SK-N-SH treated with all-trans-retinoic acid at 6 μM for 48 hours (cell line): ENCODE results near the gene ZEB1.

Experiments
- ATAC-seq: fragments of 200-7000 bp; cut with Tn5 transposase; 3 replicates; pipeline ENCODE4 v1.9.1; 2020; ENCODE audit warnings: mild to moderate bottlenecking, moderate library complexity
- ARNTL ChIP-seq: fragments of 450-650 bp; formaldehyde crosslinking; IDR thresholded peaks from 2 replicates; pipeline ENCODE4 v1.5.0; 2020; ENCODE audit warnings: low read depth, mild to moderate bottlenecking, moderate library complexity, borderline replicate concordance
- BACH2 ChIP-seq: fragments of 250-450 bp; sonication (Bioruptor Pico); IDR thresholded peaks from 2 replicates; pipeline ENCODE4 v1.9.0; 2021; ENCODE audit warnings: mild to moderate bottlenecking, borderline replicate concordance
- CSDC2 ChIP-seq: fragments of 250-450 bp; sonication (Bioruptor Pico); IDR thresholded peaks from 2 replicates; pipeline ENCODE4 v1.5.0; 2020; ENCODE audit warnings: mild to moderate bottlenecking, moderate library complexity
- ESRRG ChIP-seq: fragments of 250-450 bp; sonication (Bioruptor Pico); IDR thresholded peaks from 2 replicates; pipeline ENCODE4 v1.6.1; 2021; ENCODE audit warnings: mild to moderate bottlenecking
- GLIS3 ChIP-seq: fragments of 250-450 bp; sonication (Bioruptor Pico); IDR thresholded peaks from 2 replicates; pipeline ENCODE4 v1.5.0; 2020; ENCODE audit warnings: mild to moderate bottlenecking, moderate library complexity
- ISL1 ChIP-seq: fragments of 250-450 bp; sonication (Bioruptor Pico); IDR thresholded peaks from 2 replicates; pipeline ENCODE4 v2.1.2; 2022; ENCODE audit warnings: mild to moderate bottlenecking, moderate library complexity
- OSR1 ChIP-seq: fragments of 250-450 bp; sonication (Bioruptor Pico); IDR thresholded peaks from 2 replicates; pipeline ENCODE4 v1.8.0; 2022; ENCODE audit warnings: moderate library complexity, mild to moderate bottlenecking, inconsistent platforms
- PATZ1 ChIP-seq: fragments of 250-450 bp; sonication (Bioruptor Pico); IDR thresholded peaks from 2 replicates; pipeline ENCODE4 v1.8.0; 2020; ENCODE audit warnings: mild to moderate bottlenecking, moderate library complexity, borderline replicate concordance
- PPARA ChIP-seq: fragments of 250-450 bp; sonication (Bioruptor Pico); IDR thresholded peaks from 2 replicates; pipeline ENCODE4 v1.5.0; 2020; ENCODE audit warnings: mild to moderate bottlenecking, borderline replicate concordance
- RARB ChIP-seq: fragments of 250-450 bp; sonication (Bioruptor Pico); IDR thresholded peaks from 2 replicates; pipeline ENCODE4 v1.8.0; 2021; ENCODE audit warnings: mild to moderate bottlenecking, moderate library complexity
- SNAI2 ChIP-seq: fragments of 250-450 bp; sonication (Bioruptor Pico); IDR thresholded peaks from 2 replicates; pipeline ENCODE4 v1.5.0; 2020; ENCODE audit warnings: mild to moderate bottlenecking, moderate library complexity
- TCF4 ChIP-seq: fragments of 250-450 bp; sonication (Bioruptor Pico); IDR thresholded peaks from 2 replicates; pipeline ENCODE4 v1.8.0; 2021; ENCODE audit warnings: mild to moderate bottlenecking, moderate library complexity, borderline replicate concordance
- TOX ChIP-seq: fragments of 250-450 bp; sonication (Bioruptor Pico); IDR thresholded peaks from 2 replicates; pipeline ENCODE4 v1.8.0; 2021; ENCODE audit warnings: mild to moderate bottlenecking, moderate library complexity, borderline replicate concordance
- ZC3H10 ChIP-seq: fragments of 250-450 bp; sonication (Bioruptor Pico); IDR thresholded peaks from 2 replicates; pipeline ENCODE4 v1.5.1; 2021; ENCODE audit warnings: mild to moderate bottlenecking, moderate library complexity
- ZFP3 ChIP-seq: fragments of 250-450 bp; sonication (Bioruptor Pico); IDR thresholded peaks from 2 replicates; pipeline ENCODE4 v1.5.0; 2020; ENCODE audit warnings: mild to moderate bottlenecking, moderate library complexity
- ZFP30 ChIP-seq: fragments of 450-650 bp; formaldehyde crosslinking; IDR thresholded peaks from 2 replicates; pipeline ENCODE4 v1.5.0; 2022; ENCODE audit warnings: mild to moderate bottlenecking, moderate library complexity
- ZNF565 ChIP-seq: fragments of 450-650 bp; formaldehyde crosslinking; conservative IDR thresholded peaks from 2 replicates; pipeline ENCODE4 v1.5.0; 2020; ENCODE audit warnings: low read depth, mild to moderate bottlenecking, moderate library complexity
- TF ChIP-seq, protein P1 (sequence below): fragments of 250-450 bp; sonication (Bioruptor Pico); IDR thresholded peaks from 2 replicates; pipeline ENCODE4 v1.5.1; 2021; ENCODE audit warnings: mild to moderate bottlenecking, moderate library complexity
- TF ChIP-seq, protein P2 (sequence below): fragments of 250-450 bp; sonication (Bioruptor Pico); IDR thresholded peaks from 2 replicates; pipeline ENCODE4 v1.5.1; 2020; ENCODE audit warnings: low read depth, mild to moderate bottlenecking, moderate library complexity
- TF ChIP-seq, protein P3 (sequence below): fragments of 250-450 bp; sonication (Bioruptor Pico); IDR thresholded peaks from 2 replicates; pipeline ENCODE4 v1.8.0; 2021; ENCODE audit warnings: low read depth, mild to moderate bottlenecking, moderate library complexity, borderline replicate concordance

The ZEB1 gene

GRCh38 chr10:31574577-31574976, 255.6 kb downstream of the ZEB1 start:
- TF ChIP-seq, protein P1, sequence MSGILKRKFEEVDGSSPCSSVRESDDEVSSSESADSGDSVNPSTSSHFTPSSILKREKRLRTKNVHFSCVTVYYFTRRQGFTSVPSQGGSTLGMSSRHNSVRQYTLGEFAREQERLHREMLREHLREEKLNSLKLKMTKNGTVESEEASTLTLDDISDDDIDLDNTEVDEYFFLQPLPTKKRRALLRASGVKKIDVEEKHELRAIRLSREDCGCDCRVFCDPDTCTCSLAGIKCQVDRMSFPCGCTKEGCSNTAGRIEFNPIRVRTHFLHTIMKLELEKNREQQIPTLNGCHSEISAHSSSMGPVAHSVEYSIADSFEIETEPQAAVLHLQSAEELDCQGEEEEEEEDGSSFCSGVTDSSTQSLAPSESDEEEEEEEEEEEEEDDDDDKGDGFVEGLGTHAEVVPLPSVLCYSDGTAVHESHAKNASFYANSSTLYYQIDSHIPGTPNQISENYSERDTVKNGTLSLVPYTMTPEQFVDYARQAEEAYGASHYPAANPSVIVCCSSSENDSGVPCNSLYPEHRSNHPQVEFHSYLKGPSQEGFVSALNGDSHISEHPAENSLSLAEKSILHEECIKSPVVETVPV, result no peak
- TF ChIP-seq ARNTL (CRISPR knock-in tag), result no peak
- TF ChIP-seq, protein P2, sequence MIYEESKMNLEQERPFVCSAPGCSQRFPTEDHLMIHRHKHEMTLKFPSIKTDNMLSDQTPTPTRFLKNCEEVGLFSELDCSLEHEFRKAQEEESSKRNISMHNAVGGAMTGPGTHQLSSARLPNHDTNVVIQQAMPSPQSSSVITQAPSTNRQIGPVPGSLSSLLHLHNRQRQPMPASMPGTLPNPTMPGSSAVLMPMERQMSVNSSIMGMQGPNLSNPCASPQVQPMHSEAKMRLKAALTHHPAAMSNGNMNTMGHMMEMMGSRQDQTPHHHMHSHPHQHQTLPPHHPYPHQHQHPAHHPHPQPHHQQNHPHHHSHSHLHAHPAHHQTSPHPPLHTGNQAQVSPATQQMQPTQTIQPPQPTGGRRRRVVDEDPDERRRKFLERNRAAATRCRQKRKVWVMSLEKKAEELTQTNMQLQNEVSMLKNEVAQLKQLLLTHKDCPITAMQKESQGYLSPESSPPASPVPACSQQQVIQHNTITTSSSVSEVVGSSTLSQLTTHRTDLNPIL (CRISPR knock-in tag), result no peak
- no peak for TF ChIP-seq PATZ1 (CRISPR knock-in tag)
- TF ChIP-seq BACH2 (CRISPR knock-in tag), result no peak
- no peak for TF ChIP-seq ZFP30 (CRISPR knock-in tag)
- TF ChIP-seq ESRRG (CRISPR knock-in tag), result no peak
- TF ChIP-seq PPARA (CRISPR knock-in tag), result no peak
- no peak for TF ChIP-seq ZFP3
- TF ChIP-seq, protein P3, sequence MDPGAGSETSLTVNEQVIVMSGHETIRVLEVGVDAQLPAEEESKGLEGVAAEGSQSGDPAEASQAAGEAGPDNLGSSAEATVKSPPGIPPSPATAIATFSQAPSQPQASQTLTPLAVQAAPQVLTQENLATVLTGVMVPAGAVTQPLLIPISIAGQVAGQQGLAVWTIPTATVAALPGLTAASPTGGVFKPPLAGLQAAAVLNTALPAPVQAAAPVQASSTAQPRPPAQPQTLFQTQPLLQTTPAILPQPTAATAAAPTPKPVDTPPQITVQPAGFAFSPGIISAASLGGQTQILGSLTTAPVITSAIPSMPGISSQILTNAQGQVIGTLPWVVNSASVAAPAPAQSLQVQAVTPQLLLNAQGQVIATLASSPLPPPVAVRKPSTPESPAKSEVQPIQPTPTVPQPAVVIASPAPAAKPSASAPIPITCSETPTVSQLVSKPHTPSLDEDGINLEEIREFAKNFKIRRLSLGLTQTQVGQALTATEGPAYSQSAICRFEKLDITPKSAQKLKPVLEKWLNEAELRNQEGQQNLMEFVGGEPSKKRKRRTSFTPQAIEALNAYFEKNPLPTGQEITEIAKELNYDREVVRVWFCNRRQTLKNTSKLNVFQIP, result no peak
- no peak for TF ChIP-seq ISL1 (CRISPR knock-in tag)
- no peak for TF ChIP-seq ZNF565 (CRISPR knock-in tag)
- no peak for TF ChIP-seq CSDC2 (CRISPR knock-in tag)
- no peak for TF ChIP-seq SNAI2 (CRISPR knock-in tag)
- TF ChIP-seq OSR1, result no peak
- ATAC-seq, result no peak

- TF ChIP-seq TOX, result no peak
- no peak for TF ChIP-seq GLIS3 (CRISPR knock-in tag)
- TF ChIP-seq RARB, result no peak
- no peak for TF ChIP-seq ISL1 (CRISPR knock-in tag)
- no peak for TF ChIP-seq SNAI2 (CRISPR knock-in tag)
- no peak for TF ChIP-seq OSR1
- TF ChIP-seq PPARA (CRISPR knock-in tag), result no peak
- no peak for TF ChIP-seq ZC3H10 (CRISPR knock-in tag)
- TF ChIP-seq, all 23 proteins: peak for 0
- ATAC-seq, result no peak
Observed at GRCh38 chr10:31578181-31578852, 259.3 kb downstream of the ZEB1 start.

GRCh38 chr10:31578951-31579350, 259.9 kb downstream of the ZEB1 start:
- TF ChIP-seq RARB (no peak), TCF4 (CRISPR knock-in tag) (no peak)

More at GRCh38 chr10:31578951-31579350, 259.9 kb downstream of the ZEB1 start:
- no peak for ATAC-seq
